ENCODE measurements around the gene HSPB1.
"Not testable (repeated sequence)": the region's sequence is repeated elsewhere in the genome, so short reads cannot be mapped to it uniquely, and the experiment has no call there.

Gene HSPB1

DNA sequence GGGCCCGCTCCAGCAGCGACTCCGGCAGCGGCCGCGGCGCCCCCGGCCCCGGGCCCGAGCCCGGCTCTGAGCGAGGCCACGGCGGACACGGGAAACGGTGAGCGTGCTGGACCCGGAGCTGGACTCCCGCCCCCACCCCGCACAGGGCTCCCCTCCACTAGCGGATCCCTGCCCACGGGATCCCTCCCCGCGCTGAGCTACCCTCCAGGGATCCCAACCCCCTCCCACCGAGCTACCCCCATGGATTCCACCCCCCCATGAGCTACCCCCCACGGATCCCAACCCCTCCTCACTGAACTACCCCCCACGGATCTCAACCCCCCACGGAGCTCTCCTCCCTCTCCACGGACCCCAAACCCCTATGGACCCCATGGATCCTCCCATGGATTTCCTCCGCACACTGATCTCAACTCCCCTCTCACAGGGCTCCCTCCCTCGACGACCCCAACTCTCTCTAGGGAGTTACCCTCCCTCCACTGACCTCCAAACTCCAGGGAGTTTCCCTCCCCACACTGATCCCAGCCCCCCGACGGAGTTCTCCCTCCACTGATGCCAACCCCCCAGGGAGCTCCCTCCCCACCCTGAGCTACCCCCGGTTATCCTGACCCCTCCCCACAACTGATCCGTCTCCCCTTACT, 20.6 kb upstream of the HSPB1 start:
- no peak for DNase-seq (ENCODE audit: low read depth in 2 of 2)

- DNase-seq (ENCODE audit: low read depth in 2 of 2), result no peak
Observed at GRCh38 chr7:76282344-76283253, 19.9 kb upstream of the HSPB1 start.

DNA sequence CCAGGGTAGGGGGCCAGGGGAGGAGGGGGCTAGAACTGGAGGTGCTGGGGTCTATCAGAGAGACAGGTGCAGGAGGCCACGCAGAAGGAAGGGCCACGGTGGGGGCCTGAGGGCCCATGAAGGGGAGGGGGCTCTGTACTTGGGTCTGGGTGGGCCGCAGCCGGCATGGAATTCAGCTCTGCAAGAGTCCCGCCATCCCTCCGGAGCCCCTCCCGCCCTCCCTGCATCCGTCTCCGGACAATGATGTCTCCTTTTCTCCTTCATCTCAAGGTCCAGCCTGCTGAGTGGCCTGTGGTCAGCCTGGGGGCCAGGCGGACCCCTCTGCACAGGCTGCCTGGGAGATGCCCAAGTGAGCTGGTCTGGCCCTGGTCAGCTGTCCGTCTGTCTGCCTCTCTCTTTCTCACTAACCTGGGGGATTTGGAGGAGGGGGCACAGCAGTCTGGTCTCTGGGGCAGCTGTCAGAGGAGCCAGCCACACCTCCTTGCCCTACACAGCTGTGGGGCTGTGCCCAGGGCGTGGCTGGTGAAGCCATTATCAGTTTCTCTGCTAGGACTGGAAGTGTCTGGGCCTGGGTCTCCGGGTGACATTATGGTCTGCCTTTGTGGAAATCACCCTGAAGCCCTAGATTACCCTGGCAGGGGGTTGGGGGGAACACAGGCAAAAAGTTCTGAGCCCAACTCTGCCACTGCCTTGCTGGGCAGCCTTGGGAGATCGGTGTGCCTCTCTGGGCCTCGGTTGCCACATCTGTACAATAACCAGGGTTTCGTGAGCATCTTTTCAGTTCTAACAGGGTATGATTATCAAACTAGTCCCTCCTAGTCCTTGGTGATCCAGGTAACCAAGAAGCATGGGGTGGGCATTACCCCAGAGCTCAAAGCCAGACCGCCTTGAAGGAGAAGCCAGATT, 19.0 kb upstream of the HSPB1 start:
- no peak for DNase-seq (ENCODE audit: low read depth in 2 of 2)

- DNase-seq (ENCODE audit: low read depth in 2 of 2), result no peak
Observed at GRCh38 chr7:76285604-76286374, 16.7 kb upstream of the HSPB1 start.

DNA sequence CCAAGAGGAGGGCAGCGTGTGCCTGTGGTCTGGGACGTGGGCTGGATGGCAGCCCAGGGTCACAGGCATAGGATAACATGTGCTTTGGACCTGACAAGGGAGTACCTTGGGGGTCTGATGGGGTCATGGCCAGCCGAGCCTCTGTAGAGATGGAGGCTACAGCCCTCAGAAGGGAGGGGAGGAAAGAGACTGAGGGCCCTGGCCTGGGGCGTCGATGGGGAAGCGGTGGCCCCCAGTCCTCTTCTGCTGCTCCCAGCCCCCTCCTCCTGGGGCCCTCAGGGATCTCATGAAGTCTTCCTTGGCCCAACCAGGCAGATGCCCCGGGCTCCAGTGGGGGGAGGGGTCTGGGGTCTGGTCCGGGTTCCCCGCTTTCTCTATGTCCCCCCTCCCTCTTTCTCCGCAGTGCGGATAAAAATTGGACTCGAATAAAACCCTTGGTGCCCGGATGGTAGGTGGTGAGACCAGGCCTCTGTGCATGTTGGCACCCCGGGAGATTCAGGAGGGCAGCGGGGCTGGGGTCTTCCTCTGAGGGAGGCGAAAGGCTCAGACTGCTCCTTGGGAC, 15.6 kb upstream of the HSPB1 start:
- no peak for DNase-seq (ENCODE audit: low read depth in 2 of 2)

DNA sequence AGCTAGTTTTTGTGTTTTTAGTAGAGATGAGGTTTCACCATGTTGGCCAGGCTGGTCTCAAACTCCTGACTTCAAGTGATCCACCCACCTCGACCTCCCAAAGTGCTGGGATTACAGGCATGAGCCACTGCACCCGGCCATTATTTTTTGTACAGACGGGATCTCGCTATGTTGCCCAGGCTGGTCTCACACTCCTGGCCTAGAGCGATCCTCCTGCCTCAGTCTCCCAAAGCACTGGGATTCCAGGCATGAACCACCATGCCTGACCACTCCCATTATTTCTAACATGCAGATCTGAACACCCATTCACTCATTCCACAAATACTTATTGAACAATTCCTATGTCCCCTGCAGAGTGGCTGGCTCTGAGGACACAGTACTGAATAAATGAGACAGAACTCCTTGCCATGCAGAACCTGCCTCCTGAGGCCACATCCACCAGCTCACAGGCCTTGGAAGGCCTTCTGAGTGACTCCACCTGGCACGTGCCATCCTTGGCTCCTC, 11.6 kb upstream of the HSPB1 start:
- peak in 1 of 2 experiments; percentile 15 for DNase-seq (ENCODE audit: low read depth in 2 of 2)

DNA sequence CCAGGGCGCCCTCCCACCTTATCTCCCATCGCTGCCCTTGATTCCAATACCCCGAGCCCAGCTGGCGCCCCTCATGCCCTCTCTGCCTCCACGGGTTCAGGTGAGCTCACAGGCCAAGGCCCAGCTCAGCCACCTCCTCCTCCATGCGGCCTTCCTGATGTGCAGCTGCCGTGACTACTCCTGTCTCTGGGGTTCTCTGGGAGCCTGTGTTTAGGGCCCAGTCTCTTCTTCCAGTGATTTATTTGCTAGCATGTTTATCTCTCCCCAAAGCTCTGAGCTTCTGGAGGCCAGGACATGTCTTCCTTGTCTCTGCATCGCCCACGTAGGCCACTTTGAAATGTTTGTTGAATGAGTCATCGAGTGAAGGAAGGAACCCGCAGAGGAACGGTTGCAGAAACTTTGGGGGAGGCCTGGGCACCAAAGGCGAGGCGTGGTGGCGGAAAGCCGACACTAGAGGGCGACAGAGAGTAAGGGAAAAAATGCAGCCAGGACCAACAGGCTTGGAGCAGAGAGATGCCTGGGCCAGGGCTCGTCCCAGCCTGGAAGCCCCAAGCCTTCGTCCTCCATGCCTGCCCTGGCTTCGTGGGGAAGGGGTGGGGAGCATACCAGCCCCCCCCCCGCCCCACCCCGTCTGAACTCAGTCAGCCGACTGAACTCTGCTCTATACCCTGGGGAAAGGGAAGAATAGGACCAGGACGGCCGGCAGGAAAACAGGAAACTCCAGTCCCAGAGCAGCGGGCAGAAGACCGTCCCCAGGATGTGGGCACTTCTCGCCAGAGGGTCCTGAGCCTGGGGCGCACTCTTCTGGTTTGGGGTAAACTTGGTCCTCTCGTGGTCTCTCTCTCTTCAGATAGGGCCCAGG, 10.9 kb upstream of the HSPB1 start:
- peak; percentile 97 for DNase-seq (ENCODE audit: low read depth in 2 of 2)

DNA sequence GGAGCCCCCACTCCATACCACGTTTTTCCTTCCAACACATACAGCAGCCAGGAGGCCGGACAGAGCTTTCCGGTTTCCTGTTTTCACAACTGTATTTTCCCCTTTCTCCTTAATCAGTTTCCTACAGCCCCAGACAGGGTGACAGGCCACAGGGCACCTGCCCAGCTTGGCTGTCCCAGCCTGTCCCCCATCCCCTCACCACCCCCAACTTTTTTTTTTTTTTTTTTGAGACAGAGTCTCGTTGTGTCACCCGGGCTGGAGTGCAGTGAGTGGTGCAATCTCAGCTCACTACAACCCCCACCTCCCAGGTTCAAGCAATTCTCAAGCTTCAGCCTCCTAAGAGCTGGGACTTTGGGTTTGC, 10.3 kb upstream of the HSPB1 start:
- no peak for DNase-seq (ENCODE audit: low read depth in 2 of 2)

- DNase-seq (ENCODE audit: low read depth in 2 of 2), result not testable (repeated sequence)
Observed at GRCh38 chr7:76292911-76293310, 9.6 kb upstream of the HSPB1 start.

- no peak for DNase-seq (ENCODE audit: low read depth in 2 of 2)
Observed at GRCh38 chr7:76293407-76293901, 9.0 kb upstream of the HSPB1 start.

GRCh38 chr7:76294344-76295024, 8.0 kb upstream of the HSPB1 start:
- peak; percentile 72 to 73 for DNase-seq (ENCODE audit: low read depth in 2 of 2)

- peak; percentile 60 to 67 for DNase-seq (ENCODE audit: low read depth in 2 of 2)
Observed at GRCh38 chr7:76296743-76297740, 5.4 kb upstream of the HSPB1 start.

GRCh38 chr7:76300166-76300731, 2.2 kb upstream of the HSPB1 start:
- peak in 1 of 2 experiments; percentile 31 for DNase-seq (ENCODE audit: low read depth in 2 of 2)

DNA sequence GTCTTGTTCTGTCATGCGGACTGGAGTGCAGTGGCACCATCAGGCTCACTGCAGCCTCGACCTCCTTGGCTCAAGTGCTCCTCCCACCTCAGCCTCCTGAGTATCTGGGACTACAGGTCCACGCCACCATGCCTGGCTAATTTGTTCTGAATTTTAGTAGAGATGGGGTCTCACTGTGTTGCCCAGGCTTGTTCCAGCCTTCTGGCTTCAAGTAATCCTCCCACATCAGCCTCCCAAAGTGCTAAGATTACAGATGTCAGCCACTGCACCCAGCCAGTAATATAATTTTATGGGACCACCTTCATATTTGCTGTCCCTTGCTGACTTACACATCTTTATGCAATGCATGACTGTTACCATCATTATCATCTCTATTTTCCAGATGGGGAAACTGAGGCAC, 1.5 kb upstream of the HSPB1 start:
- no peak for DNase-seq (ENCODE audit: low read depth in 2 of 2)

- DNase-seq (ENCODE audit: low read depth in 2 of 2), result peak; percentile 88 to 89
Observed at GRCh38 chr7:76303202-76304147, 1.0 kb downstream of the HSPB1 start.

GRCh38 chr7:76304888-76305375, 2.5 kb downstream of the HSPB1 start:
- DNase-seq (ENCODE audit: low read depth in 2 of 2), result no peak
